Retinal pigment epithelial cell (primary cell): ENCODE results near the gene ADAP2.
"Not testable (repeated sequence)": the region's sequence is repeated elsewhere in the genome, so short reads cannot be mapped to it uniquely, and the experiment has no call there.

Experiments
- DNase-seq: peaks from one replicate; pipeline ENCODE4 v3.0.0-alpha.2; 2010; ENCODE audit warnings: low read depth
- H3K4me3 ChIP-seq: 2 replicates; pipeline ENCODE4 v1.5.1; 2011; ENCODE audit warnings: mild to moderate bottlenecking, low read length, control low read depth, moderate library complexity
- TF ChIP-seq, protein P1 (sequence below): conservative IDR thresholded peaks from 2 replicates; pipeline ENCODE4 v1.5.1; 2011; ENCODE audit warnings: low read depth, low read length, control low read depth, inconsistent platforms

ADAP2 gene

GRCh38 chr17:30930495-30930894, 8.8 kb downstream of the ADAP2 start:
- TF ChIP-seq, protein P1, sequence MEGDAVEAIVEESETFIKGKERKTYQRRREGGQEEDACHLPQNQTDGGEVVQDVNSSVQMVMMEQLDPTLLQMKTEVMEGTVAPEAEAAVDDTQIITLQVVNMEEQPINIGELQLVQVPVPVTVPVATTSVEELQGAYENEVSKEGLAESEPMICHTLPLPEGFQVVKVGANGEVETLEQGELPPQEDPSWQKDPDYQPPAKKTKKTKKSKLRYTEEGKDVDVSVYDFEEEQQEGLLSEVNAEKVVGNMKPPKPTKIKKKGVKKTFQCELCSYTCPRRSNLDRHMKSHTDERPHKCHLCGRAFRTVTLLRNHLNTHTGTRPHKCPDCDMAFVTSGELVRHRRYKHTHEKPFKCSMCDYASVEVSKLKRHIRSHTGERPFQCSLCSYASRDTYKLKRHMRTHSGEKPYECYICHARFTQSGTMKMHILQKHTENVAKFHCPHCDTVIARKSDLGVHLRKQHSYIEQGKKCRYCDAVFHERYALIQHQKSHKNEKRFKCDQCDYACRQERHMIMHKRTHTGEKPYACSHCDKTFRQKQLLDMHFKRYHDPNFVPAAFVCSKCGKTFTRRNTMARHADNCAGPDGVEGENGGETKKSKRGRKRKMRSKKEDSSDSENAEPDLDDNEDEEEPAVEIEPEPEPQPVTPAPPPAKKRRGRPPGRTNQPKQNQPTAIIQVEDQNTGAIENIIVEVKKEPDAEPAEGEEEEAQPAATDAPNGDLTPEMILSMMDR, result no peak
- no peak for DNase-seq
- H3K4me3 ChIP-seq, result no peak overlapping the region

GRCh38 chr17:30931582-30931981, 9.8 kb downstream of the ADAP2 start:
- not testable (repeated sequence) for DNase-seq, H3K4me3 ChIP-seq

DNA sequence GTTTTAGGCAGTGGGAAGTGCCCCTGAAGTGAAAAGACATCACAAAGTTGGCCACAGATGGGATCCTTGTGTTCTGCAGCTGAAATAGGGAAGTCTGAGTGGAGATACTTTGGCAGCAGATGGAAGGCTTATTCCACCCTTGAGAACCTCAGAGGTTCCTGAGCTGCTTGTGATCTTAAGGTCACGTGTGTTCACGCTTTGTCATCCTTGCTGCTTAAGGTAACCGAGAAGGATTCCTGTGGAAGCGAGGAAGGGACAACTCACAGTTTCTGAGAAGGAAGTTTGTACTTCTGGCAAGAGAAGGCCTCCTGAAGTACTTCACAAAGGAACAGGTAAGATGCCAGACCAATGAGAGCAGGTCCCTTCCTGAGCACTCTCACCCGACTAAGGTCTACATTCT, 12.2 kb downstream of the ADAP2 start:
- H3K4me3 ChIP-seq, result no peak overlapping the region
- no peak for DNase-seq
- TF ChIP-seq, protein P1, result no peak

DNA sequence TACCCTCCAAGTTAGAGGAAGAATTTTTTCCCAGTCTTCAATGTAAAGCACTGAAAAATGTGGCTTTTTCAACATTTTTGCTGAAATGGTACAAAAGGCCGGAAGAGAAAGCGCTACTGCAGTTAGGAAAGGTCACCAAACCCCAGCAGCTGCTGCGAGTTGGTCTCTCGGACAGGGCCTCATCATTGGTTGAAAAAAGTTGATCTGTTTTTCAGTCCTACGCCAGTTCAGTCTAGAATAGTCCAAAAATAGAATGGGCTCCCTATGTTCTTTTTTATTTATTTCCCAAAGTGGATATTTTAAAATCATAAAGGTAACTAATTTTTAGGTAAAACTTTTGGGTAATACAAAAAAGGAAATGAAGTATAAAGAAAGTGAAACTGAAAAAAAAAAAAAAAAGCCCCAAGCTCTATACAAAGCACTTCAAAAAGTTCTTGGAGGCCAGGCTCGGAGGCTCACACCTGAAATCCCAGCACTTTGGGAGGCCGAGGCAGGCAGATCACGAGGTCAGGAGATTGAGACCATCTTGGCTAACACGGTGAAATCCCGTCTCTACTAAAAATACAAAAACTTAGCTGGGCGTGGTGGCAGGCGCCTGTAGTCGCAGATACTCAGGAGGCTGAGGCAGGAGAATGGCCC, 17.4 kb downstream of the ADAP2 start:
- H3K4me3 ChIP-seq, result no peak overlapping the region
- TF ChIP-seq, protein P1, result no peak
- DNase-seq, result no peak

- TF ChIP-seq, protein P1, result no peak
- H3K4me3 ChIP-seq, result no peak overlapping the region
- no peak for DNase-seq
Observed at GRCh38 chr17:30942308-30943079, 20.7 kb downstream of the ADAP2 start.

GRCh38 chr17:30947796-30948195, 26.1 kb downstream of the ADAP2 start:
- TF ChIP-seq, protein P1, result no peak
- no peak overlapping the region for H3K4me3 ChIP-seq
- DNase-seq, result no peak

DNA sequence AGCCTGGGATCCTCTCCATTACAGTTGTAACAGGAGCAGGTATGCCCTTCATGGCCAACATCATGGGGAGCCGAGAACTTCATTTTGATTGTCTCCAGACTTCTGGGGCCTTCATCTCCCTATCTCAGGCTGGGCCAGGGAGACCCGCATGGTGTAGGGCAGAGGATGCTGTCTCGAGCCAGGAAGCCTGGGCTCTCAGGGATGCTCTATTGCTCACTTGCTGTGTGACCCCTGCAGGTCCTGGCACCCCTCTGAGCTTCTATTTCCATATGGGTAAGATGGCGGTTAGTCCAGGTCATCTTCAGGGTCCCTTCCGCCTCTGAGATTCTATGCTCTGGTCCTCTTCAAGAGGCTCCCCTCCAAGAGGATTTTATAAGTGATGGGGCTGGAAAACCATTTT, 28.4 kb downstream of the ADAP2 start:
- TF ChIP-seq, protein P1, result no peak
- H3K4me3 ChIP-seq, result no peak overlapping the region
- DNase-seq, result no peak
